Activated CD4-positive, alpha-beta memory T cell treated with anti-CD3 and anti-CD28 coated beads for 36 hours (primary cell): ENCODE measurements around the gene ACBD6. TPM values are rescaled to one million over a fixed set of nuclear protein-coding genes. Genes with fewer than 3 reads are reported as not detected.

Source experiments
- CTCF ChIA-PET: fragments of 350-600 bp; sonication (Branson Sonifier 250); formaldehyde crosslinking; loops from one replicate; lab custom pipeline; 2021; ENCODE audit warnings: antibody characterized with exemption, inconsistent platforms; lab: Charles Lee
- POLR2A ChIA-PET: fragments of 350-600 bp; sonication (Branson Sonifier 250); formaldehyde crosslinking; loops from one replicate; lab custom pipeline; 2021; ENCODE audit warnings: antibody characterized with exemption; lab: Charles Lee
- DNase-seq: peaks from one replicate; pipeline ENCODE4 v3.0.0-alpha.2; 2020
- H3K27ac Mint-ChIP-seq: one replicate; pipeline ENCODE4 v1.8.0; 2021; ENCODE audit warnings: mixed read lengths
- H3K27me3 Mint-ChIP-seq: one replicate; pipeline ENCODE4 v1.8.0; 2021; ENCODE audit warnings: mixed read lengths
- H3K36me3 Mint-ChIP-seq: one replicate; pipeline ENCODE4 v1.8.0; 2021; ENCODE audit warnings: mixed read lengths
- H3K4me1 Mint-ChIP-seq: one replicate; pipeline ENCODE4 v1.8.0; 2021; ENCODE audit warnings: low read depth, mixed read lengths
- H3K4me3 Mint-ChIP-seq: one replicate; pipeline ENCODE4 v1.8.0; 2021; ENCODE audit warnings: mild to moderate bottlenecking, mixed read lengths
- H3K9me3 Mint-ChIP-seq: one replicate; pipeline ENCODE4 v1.8.0; 2021; ENCODE audit warnings: mixed read lengths
- intact Hi-C: fragments of 100-400 bp; cut with micrococcal nuclease; formaldehyde crosslinking; loops from one replicate; pipeline ENCODE4 v1.15.1; 2023
- total RNA-seq, 2 experiments: library from RNA; stranded (reverse); gene quantifications; one replicate each; pipeline ENCODE4 v1.2.3, GENCODE V29; 2021

The ACBD6 gene
- total RNA-seq, 2 experiments from 2014 or later = 36.7 to 40.8 TPM

DNA sequence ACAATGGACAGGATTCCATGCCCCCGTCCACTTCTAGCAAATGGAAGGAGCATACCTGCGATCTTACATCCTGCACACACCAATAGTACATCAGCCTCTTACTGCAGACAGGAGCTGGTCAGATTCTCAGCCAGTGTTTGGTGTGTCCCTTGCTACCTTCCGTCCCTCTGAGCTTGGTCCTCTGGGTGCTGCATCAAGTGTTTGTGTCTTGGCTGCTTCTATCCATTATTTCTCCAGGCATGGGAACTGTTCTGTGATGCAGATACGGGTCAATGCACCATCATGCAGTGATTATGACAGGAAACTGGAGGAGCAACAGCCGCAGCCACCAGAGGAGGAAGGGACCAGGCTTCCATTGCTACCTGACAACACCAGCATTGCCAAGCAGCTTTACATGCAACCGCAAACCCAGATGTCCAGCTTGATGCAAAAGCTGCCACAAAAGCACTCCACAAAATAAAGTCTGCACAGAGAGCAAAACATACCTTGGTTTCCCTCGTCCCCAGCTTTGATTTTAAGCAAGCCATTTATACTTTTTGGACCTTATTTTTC is 34.5 kb upstream of the ACBD6 start:
- Mint-ChIP-seq H3K9me3 (no peaks in the 10 kb centered on the region), H3K36me3 (no peaks in the 10 kb centered on the region), H3K4me1 (no peaks in the 10 kb centered on the region), H3K4me3 (no peak overlapping the region), H3K27me3 (peaks cover 8% of the 10 kb centered on the region), H3K27ac (no peak overlapping the region)
- CTCF ChIA-PET = interaction anchor here (0.6 to 13.3 kb wide), 5 partner anchors 8 to 634 kb away, joined by 3 to 192 read pairs (median 5); no protein-coding TSS in a partner anchor
- POLR2A ChIA-PET = interaction anchor here (1.0 kb wide), 1 partner anchor 25 kb away, joined by 4 read pairs; no protein-coding TSS in a partner anchor
- DNase-seq = no peak
- intact Hi-C loops = loop anchor here (10.0 kb wide), 1 partner anchor 238 kb away; no protein-coding TSS in a partner anchor

DNA sequence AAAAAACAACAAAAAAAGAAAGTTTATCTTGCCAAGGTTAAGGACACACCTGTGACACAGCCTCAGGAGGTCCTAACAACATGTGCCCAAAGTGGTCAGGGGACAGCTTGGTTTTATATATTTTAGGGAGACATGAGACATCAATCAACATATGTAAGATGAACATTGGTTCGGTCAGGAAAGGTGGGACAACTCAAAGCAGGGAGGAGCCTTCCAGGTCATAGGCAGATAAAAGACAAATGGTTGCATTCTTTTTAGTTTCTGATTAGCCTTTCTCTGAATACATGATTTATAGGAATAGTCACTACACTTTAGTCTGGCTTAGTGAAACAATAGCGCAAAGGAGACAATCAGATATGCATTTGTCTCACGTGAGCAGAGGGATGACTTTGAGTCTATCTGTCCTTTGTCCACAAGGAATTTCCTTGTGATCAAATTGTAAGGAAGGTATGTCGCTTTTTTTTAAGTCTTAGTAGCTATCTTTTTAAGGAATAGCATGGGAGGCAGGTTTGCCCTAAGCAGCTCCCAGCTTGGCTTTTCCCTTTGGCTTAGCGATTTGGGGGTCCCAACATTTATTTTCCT is 33.1 kb upstream of the ACBD6 start:
- no peaks in the 10 kb centered on the region for H3K36me3 Mint-ChIP-seq
- H3K9me3 Mint-ChIP-seq = no peaks in the 10 kb centered on the region
- no peak for DNase-seq
- ChIA-PET CTCF (interaction anchor here (1.4 to 13.3 kb wide), 4 partner anchors 10 to 630 kb away, joined by 4 to 192 read pairs (median 6); no protein-coding TSS in a partner anchor), POLR2A (interaction anchor here (0.7 to 1.0 kb wide), 2 partner anchors 26 to 626 kb away, joined by 4 read pairs; no protein-coding TSS in a partner anchor)
- H3K27me3 Mint-ChIP-seq = peaks cover 8% of the 10 kb centered on the region
- no peaks in the 10 kb centered on the region for H3K4me1 Mint-ChIP-seq
- no peak overlapping the region for H3K27ac Mint-ChIP-seq
- intact Hi-C loops = loop anchor here (10.0 kb wide), 1 partner anchor 239 kb away; no protein-coding TSS in a partner anchor
- no peak overlapping the region for H3K4me3 Mint-ChIP-seq

DNA sequence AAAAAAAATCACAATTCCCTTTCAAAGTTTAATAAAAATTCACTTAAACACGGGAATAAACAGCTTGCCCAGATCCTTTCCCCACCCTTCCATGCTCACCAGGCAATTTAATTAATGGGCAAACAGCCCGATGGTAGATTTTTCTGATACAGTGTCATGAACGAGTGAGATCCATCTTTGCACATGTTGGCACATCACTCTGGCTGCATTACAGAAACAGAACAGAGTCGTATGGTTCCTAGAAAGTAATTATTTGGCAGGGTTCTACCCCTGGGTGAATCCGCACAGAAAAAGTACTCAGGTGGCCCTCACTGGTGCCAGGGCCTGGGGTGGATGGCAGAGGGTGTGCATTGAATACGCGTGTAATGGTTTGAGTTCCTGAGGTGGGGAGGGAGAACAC is 31.8 kb upstream of the ACBD6 start:
- ChIA-PET POLR2A (no interaction called here), CTCF (interaction anchor here (13.3 kb wide), 1 partner anchor 329 kb away, joined by 192 read pairs; no protein-coding TSS in a partner anchor)
- H3K4me1 Mint-ChIP-seq = no peaks in the 10 kb centered on the region
- H3K27me3 Mint-ChIP-seq = peaks cover 8% of the 10 kb centered on the region
- no peaks in the 10 kb centered on the region for H3K36me3 Mint-ChIP-seq
- no peak for DNase-seq
- H3K9me3 Mint-ChIP-seq = no peaks in the 10 kb centered on the region
- H3K27ac Mint-ChIP-seq = no peak overlapping the region
- intact Hi-C loops = loop anchor here (5.0 to 10.0 kb wide), 3 partner anchors 241 to 633 kb away; no protein-coding TSS in a partner anchor
- H3K4me3 Mint-ChIP-seq = no peak overlapping the region

DNA sequence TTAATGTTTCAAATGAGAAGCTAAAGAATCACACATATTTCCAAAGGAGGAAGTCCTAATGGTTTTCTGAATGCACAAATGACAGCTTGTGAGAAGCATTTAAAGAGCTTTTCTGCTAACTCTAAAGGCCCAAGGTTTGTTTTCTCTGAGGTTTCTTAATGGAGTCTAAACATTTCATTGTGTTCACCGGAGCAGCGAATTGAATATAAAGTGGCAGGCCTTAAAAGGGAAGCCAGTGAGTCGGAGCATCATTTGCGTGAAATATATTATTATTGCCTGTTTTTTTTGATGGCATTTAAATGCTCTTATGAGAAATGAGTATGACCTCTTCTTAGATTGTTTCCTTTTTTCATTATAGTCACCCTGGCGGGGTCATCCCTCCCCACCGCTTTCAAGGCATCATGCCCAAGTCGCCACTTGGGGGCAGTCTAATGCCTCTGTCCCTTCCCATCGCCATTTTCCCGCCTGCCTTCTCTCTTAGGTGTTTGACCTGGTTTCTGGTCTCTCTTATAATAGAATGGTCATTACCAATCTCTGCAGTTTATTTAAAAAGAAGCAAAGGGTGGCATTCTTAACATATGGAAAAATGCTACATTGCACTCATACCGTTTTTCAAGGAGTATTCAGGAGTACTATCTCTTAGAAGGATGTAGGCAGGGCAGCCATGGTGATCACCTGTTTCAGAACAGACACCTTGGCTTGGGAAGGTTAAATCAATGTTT is 31.1 kb upstream of the ACBD6 start:
- no peaks in the 10 kb centered on the region for H3K36me3 Mint-ChIP-seq
- H3K4me1 Mint-ChIP-seq = no peaks in the 10 kb centered on the region
- intact Hi-C loops = loop anchor here (1.0 to 10.0 kb wide), 4 partner anchors 99 to 634 kb away; partner anchors contain the start of gene XPR1
- H3K9me3 Mint-ChIP-seq = no peaks in the 10 kb centered on the region
- H3K4me3 Mint-ChIP-seq = no peak overlapping the region
- peaks cover 8% of the 10 kb centered on the region for H3K27me3 Mint-ChIP-seq
- DNase-seq = peak; percentile 81
- POLR2A ChIA-PET = no interaction called here
- CTCF ChIA-PET = interaction anchor here (0.6 to 13.3 kb wide), 12 partner anchors 14 to 647 kb away, joined by 3 to 192 read pairs (median 4); no protein-coding TSS in a partner anchor
- H3K27ac Mint-ChIP-seq = no peak overlapping the region

DNA sequence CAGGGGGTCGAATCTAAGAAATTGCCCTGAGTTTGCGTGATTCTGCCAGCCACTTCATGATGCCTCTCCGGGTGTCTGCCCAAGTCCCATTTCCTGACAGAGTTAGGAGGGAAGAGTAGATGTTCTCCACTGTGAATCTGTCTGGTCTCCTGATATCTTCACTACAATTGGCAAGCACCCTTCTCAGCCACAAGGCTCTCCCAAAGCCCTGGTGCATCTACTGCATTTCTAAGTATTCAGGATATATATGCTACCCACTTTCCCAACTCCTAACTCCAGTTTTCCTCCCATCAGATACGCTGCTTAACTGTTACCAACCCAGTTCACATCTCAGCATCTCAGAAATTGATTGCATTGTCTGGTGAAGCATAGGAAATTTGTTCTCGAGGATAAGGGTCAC is 30.5 kb upstream of the ACBD6 start:
- H3K27me3 Mint-ChIP-seq = peaks cover 8% of the 10 kb centered on the region
- ChIA-PET POLR2A (no interaction called here), CTCF (interaction anchor here (0.6 to 13.3 kb wide), 12 partner anchors 13 to 647 kb away, joined by 3 to 192 read pairs (median 4); no protein-coding TSS in a partner anchor)
- DNase-seq = no peak
- H3K4me3 Mint-ChIP-seq = no peak overlapping the region
- H3K27ac Mint-ChIP-seq = no peak overlapping the region
- H3K4me1 Mint-ChIP-seq = no peaks in the 10 kb centered on the region
- intact Hi-C loops = loop anchor here (1.0 to 10.0 kb wide), 4 partner anchors 99 to 634 kb away; partner anchors contain the start of gene XPR1
- H3K9me3 Mint-ChIP-seq = no peaks in the 10 kb centered on the region
- H3K36me3 Mint-ChIP-seq = no peaks in the 10 kb centered on the region

DNA sequence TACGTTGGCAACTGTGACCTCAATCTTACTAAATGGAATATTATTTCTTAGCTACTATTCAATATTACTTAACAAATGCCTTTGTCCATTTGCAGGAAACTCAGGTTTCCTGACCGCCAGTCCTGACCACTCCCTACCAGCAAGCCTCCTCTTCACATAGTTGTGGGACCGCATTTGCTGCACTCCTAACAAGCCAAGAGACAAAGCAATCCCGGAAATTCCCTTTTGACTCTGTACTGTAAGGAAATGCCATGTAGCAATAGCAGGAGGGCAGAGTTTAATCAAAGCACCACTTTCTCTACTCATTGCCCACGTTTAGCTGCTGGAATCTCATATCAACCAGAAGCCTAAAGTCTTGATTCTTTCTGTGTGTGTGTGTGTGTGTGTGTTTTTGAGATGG is 28.1 kb upstream of the ACBD6 start:
- Mint-ChIP-seq H3K36me3 (no peaks in the 10 kb centered on the region), H3K4me3 (no peak overlapping the region), H3K4me1 (no peaks in the 10 kb centered on the region), H3K27ac (no peak overlapping the region), H3K9me3 (no peaks in the 10 kb centered on the region), H3K27me3 (peaks cover 3% of the 10 kb centered on the region)
- ChIA-PET CTCF (interaction anchor here (0.6 to 13.3 kb wide), 4 partner anchors 12 to 680 kb away, joined by 3 to 192 read pairs (median 4); no protein-coding TSS in a partner anchor), POLR2A (interaction anchor here (0.6 kb wide), 1 partner anchor 324 kb away, joined by 3 read pairs; no protein-coding TSS in a partner anchor)
- no peak for DNase-seq
- intact Hi-C loops = loop anchor here (5.0 to 10.0 kb wide), 3 partner anchors 244 to 637 kb away; no protein-coding TSS in a partner anchor

DNA sequence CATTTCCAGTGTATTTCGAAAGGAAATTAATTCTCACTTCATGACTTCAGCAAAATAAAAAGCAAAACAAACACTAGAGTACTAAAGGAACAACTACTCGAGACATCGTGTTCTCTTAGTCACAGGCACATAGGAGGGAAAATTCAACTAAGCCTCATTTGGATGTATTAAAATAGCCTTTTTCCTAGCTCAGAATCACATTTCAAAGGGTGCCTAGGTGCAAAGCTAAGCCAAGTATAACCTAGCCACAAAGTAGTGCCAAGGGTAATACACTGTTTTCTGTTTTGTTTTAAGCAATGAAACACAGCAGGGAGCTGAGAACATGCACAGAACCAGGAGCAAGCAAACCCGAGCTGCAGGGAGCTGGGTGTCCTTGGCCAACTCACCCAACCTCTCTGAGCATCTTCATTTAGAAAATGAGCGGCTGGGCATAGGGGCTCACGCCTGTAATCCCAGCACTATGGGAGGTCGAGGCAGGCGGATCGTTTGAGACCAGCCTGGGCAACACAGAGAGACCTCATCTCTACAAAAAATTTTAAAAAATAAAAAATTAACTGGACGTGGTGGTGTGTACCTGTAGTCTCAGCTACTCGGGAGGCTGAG is 26.6 kb upstream of the ACBD6 start:
- POLR2A ChIA-PET = no interaction called here
- H3K4me3 Mint-ChIP-seq = no peak overlapping the region
- no peaks in the 10 kb centered on the region for H3K4me1 Mint-ChIP-seq
- H3K27ac Mint-ChIP-seq = no peak overlapping the region
- H3K27me3 Mint-ChIP-seq = no peaks in the 10 kb centered on the region
- H3K9me3 Mint-ChIP-seq = no peaks in the 10 kb centered on the region
- intact Hi-C loops = no loop called here
- CTCF ChIA-PET = interaction anchor here (0.6 to 13.3 kb wide), 5 partner anchors 11 to 614 kb away, joined by 3 to 192 read pairs (median 4); no protein-coding TSS in a partner anchor
- no peaks in the 10 kb centered on the region for H3K36me3 Mint-ChIP-seq
- DNase-seq = no peak

DNA sequence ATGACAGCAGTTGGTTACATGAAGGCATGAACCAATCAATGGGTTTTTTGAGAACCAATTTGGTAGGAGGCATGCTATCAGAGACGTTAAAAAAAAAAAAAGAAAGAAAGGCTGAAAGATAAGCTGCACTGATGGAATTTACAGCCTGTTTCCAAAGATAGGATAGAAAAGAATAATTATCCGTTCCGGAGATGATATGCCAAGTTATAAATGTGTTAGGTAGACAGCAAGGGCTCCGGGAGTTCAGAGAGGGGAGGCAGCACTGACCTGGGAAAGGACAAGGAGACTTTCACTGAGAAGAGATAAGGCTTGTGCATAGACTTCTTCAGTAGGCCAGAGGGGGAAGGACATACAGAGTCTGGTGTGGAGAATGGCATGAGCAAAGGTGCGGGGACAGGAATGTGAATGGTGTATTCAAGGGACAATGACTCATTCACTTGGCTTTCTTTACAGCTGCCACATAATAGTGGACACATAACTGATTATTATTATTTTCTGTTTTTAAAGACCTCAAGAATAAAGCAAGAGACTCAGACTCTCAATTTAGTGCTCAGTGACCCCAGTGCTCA is 24.8 kb upstream of the ACBD6 start:
- intact Hi-C loops = no loop called here
- no peak for DNase-seq
- POLR2A ChIA-PET = interaction anchor here (0.6 kb wide), 2 partner anchors 44 to 394 kb away, joined by 3 to 4 read pairs; no protein-coding TSS in a partner anchor
- CTCF ChIA-PET = interaction anchor here (2.9 to 13.3 kb wide), 2 partner anchors 12 to 336 kb away, joined by 13 to 192 read pairs; no protein-coding TSS in a partner anchor
- no peaks in the 10 kb centered on the region for H3K9me3 Mint-ChIP-seq
- H3K4me3 Mint-ChIP-seq = no peak overlapping the region
- H3K27ac Mint-ChIP-seq = no peak overlapping the region
- no peaks in the 10 kb centered on the region for H3K36me3 Mint-ChIP-seq
- H3K4me1 Mint-ChIP-seq = no peaks in the 10 kb centered on the region
- H3K27me3 Mint-ChIP-seq = no peaks in the 10 kb centered on the region

DNA sequence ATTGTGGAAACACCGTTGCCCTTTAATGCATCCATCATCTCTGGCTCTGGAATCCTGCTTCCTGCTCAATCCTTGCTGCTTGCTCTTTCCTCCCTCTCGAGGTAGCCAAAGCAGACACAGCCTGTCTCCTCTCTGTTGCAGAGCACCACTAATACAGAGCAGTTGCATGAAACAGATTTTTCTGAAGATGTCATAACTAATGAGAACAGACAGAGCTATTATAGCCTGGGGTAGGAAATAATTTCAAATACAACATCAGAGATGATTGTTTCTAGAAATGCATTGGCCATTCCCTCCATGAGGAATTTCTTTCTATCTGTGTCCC is 23.3 kb upstream of the ACBD6 start:
- no peaks in the 10 kb centered on the region for H3K36me3 Mint-ChIP-seq
- H3K27ac Mint-ChIP-seq = no peak overlapping the region
- H3K27me3 Mint-ChIP-seq = no peaks in the 10 kb centered on the region
- POLR2A ChIA-PET = no interaction called here
- intact Hi-C loops = no loop called here
- no peak overlapping the region for H3K4me3 Mint-ChIP-seq
- H3K9me3 Mint-ChIP-seq = no peaks in the 10 kb centered on the region
- DNase-seq = no peak
- CTCF ChIA-PET = interaction anchor here (0.7 to 2.9 kb wide), 2 partner anchors 11 to 337 kb away, joined by 4 to 13 read pairs; no protein-coding TSS in a partner anchor
- no peaks in the 10 kb centered on the region for H3K4me1 Mint-ChIP-seq

DNA sequence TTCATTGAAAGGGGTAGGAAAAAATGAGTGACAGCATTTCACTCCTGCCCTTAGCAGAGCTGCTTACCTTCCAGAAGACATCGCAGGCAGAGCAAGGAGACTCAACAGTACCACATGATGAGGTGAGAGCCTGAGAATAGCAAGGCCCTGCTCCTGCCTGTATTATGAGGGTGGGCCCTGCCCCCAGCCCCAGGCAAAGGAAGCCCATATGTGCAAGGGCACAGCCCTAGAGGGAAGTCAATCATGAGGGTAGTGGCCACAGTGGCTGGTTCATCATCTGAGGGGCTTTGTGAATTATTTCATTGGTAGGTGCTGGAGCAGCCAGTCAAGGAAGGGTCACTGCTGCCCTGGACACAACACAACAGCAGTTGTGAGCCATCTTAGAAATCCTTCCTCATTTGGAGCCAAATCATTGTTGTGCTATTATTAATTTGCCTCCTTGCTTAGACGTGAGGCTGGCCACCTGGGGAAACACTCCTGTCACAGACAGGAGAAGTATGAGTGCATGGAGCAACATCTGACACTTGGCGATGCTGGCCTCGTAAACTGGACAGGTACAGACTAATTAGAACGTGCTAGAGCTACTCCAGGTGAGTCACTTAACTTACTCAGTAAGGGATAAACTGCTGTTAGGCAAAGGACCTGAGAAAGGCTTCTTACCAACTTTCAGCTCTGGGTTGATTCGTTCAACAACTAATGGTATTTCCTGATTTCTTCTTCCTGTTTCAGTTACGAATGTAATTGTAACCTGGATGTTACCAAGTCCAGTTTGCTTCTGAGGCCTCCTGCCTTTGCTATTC is 22.7 kb upstream of the ACBD6 start:
- Mint-ChIP-seq H3K9me3 (no peaks in the 10 kb centered on the region), H3K27me3 (no peaks in the 10 kb centered on the region), H3K27ac (no peak overlapping the region), H3K4me3 (no peak overlapping the region), H3K4me1 (no peaks in the 10 kb centered on the region), H3K36me3 (no peaks in the 10 kb centered on the region)
- POLR2A ChIA-PET = no interaction called here
- no peak for DNase-seq
- CTCF ChIA-PET = interaction anchor here (0.7 to 2.9 kb wide), 2 partner anchors 10 to 337 kb away, joined by 4 to 13 read pairs; no protein-coding TSS in a partner anchor
- intact Hi-C loops = no loop called here
